ENCODE results near the gene CILP.

DNA sequence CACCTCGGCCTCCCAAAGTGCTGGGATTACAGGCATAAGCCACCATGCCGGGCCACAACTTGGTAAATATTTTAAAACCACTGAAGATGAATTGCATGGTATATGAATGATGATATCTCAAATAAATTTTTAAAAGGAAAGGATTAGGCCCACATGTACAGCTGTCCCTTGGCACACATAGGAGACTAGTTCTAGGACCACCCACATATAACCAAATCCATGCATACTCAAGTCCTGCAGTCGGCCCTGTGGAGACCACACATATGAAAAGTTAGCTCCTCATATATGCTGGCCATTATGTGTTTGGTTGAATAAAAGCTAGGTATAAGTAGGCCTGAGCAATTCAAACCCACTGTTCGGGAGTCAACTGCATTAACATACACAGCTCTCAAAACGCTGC, 36.8 kb downstream of the CILP start:
- TF ChIP-seq, protein P1, sequence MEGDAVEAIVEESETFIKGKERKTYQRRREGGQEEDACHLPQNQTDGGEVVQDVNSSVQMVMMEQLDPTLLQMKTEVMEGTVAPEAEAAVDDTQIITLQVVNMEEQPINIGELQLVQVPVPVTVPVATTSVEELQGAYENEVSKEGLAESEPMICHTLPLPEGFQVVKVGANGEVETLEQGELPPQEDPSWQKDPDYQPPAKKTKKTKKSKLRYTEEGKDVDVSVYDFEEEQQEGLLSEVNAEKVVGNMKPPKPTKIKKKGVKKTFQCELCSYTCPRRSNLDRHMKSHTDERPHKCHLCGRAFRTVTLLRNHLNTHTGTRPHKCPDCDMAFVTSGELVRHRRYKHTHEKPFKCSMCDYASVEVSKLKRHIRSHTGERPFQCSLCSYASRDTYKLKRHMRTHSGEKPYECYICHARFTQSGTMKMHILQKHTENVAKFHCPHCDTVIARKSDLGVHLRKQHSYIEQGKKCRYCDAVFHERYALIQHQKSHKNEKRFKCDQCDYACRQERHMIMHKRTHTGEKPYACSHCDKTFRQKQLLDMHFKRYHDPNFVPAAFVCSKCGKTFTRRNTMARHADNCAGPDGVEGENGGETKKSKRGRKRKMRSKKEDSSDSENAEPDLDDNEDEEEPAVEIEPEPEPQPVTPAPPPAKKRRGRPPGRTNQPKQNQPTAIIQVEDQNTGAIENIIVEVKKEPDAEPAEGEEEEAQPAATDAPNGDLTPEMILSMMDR (IDR thresholded peaks at IDR 0.05; ENCODE audit: low read depth, low read length), result no peak
- TF ChIP-seq EZH2phosphoT487 (IDR thresholded peaks at IDR 0.05; ENCODE audit: low read depth), result no peak

All from OCI-LY3 (cell line).